ENCODE measurements around the gene OR5A1.

OR5A1 gene

DNA sequence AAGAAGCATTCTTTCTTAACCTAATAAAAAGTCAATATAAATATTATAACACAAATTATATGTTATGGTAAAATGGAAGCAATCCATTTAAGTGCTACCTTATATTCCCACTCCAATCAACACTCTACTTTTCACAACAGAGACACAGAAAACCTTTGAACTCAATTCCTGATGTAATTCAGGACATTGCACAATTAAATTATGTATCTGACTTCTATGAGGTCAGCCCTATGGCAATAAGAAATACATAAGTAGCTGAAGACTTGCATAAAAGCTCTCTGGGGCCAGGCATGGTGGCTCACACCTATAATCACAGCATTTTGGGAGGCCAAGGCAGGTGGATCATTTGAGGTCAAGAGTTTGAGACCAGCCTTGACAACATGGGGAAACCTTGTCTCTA lies 43.6 kb downstream of the OR5A1 start:
- DNase-seq (ENCODE audit: low read depth in 2 of 2) = no peak

DNA sequence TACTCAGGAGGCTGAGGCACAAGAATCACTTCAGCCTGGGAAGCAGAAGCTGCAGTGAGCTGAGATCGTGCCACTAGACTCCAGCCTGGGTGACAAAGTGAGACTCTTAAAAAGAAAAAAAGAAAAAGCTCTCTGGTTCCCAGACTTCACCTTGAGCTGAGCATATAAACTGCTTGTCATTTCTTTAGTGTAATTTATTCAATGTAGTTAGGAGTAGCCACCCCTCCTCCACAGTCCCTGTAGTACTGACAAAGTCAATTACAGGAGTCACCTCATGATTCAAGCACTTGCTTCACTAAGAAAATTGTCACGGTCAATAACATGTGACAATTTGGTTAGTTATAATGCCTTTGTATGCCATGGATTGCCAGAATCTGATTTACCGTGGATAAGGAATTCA lies 44.1 kb downstream of the OR5A1 start:
- no peak for DNase-seq (ENCODE audit: low read depth in 2 of 2)

All from stimulated activated CD8-positive, alpha-beta memory T cell treated with anti-CD3 and anti-CD28 coated beads, Interleukin-2, amount 100 ng/mL, for 1 hour (primary cell).